Measurements from ENCODE around the gene WNT1. TPM values are rescaled to one million over a fixed set of nuclear protein-coding genes. Genes with fewer than 3 reads are reported as not detected.

WNT1 gene
- polyA plus RNA-seq, 3 donors = 0.33 TPM; not detected in 2

- WGBS (ENCODE audit: insufficient coverage) = 21% methylated on average over 14 of the region's 19 CpGs
- no peak overlapping the region for H3K27ac ChIP-seq (ENCODE audit: low read depth in 1 of 2, low read length in 2 of 2)
- no peak overlapping the region for H3K4me3 ChIP-seq (replicated peaks in 1 of 3; ENCODE audit: low read depth in 2 of 3, low read length in 3 of 3)
- H2AFZ ChIP-seq (ENCODE audit: insufficient read depth, low read depth, low read length, poor library complexity, severe bottlenecking) = no peak overlapping the region
- H4K20me1 ChIP-seq (ENCODE audit: insufficient read depth, low read length) = peaks cover 12% of the 10 kb centered on the region
- H3K9me3 ChIP-seq (replicated peaks in 1 of 2; ENCODE audit: control insufficient read depth in 1 of 2, insufficient read depth in 1 of 2, low read length in 2 of 2) = peaks cover 0 to 33% of the 10 kb centered on the region in 2 donors
- TF ChIP-seq, protein P1, sequence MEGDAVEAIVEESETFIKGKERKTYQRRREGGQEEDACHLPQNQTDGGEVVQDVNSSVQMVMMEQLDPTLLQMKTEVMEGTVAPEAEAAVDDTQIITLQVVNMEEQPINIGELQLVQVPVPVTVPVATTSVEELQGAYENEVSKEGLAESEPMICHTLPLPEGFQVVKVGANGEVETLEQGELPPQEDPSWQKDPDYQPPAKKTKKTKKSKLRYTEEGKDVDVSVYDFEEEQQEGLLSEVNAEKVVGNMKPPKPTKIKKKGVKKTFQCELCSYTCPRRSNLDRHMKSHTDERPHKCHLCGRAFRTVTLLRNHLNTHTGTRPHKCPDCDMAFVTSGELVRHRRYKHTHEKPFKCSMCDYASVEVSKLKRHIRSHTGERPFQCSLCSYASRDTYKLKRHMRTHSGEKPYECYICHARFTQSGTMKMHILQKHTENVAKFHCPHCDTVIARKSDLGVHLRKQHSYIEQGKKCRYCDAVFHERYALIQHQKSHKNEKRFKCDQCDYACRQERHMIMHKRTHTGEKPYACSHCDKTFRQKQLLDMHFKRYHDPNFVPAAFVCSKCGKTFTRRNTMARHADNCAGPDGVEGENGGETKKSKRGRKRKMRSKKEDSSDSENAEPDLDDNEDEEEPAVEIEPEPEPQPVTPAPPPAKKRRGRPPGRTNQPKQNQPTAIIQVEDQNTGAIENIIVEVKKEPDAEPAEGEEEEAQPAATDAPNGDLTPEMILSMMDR (IDR thresholded peaks at IDR 0.05) = peak; percentile 86
- DNase-seq = peak in 1 of 3 donors; percentile 54
- H3K79me2 ChIP-seq (ENCODE audit: insufficient read depth, low read length) = no peaks in the 10 kb centered on the region
- H3K36me3 ChIP-seq (replicated peaks in 1 of 2; ENCODE audit: control insufficient read depth in 1 of 2, insufficient read depth in 2 of 2, low read length in 2 of 2) = no peaks in the 10 kb centered on the region
- intact Hi-C loops (cut with micrococcal nuclease) = loop anchor here in 1 of 2 donors (10.0 kb wide), 1 partner anchor 119 kb away; the partner anchor contains the start of gene DDX23
- H3K4me2 ChIP-seq (replicated peaks; ENCODE audit: extremely low read depth, low read length, poor library complexity, severe bottlenecking) = peak overlapping the region; percentile 23
- peak overlapping the region in 1 of 2 donors; percentile 76 for H3K4me3 Mint-ChIP-seq
- H3K27me3 ChIP-seq (ENCODE audit: control insufficient read depth in 2 of 2, insufficient read depth in 2 of 2, low read length in 2 of 2) = peaks cover 61 to 96% of the 10 kb centered on the region in 2 donors
- peaks cover 0 to 26% (median 19%) of the 10 kb centered on the region in 7 donors for H3K9me3 Mint-ChIP-seq
- H3K4me1 ChIP-seq (ENCODE audit: control insufficient read depth in 1 of 2, insufficient read depth in 2 of 2, low read length in 2 of 2) = peaks cover 51 to 63% of the 10 kb centered on the region in 2 donors
- H3K27me3 Mint-ChIP-seq (ENCODE audit: low read depth in 3 of 3) = peaks cover 89 to 99% (median 91%) of the 10 kb centered on the region in 3 donors
- peaks cover 57% of the 10 kb centered on the region for H3K4me1 Mint-ChIP-seq
- H3K27ac Mint-ChIP-seq = peak overlapping the region in 4 of 7 donors; percentile 25 to 74 (median 58)
- H3K36me3 Mint-ChIP-seq = peaks cover 15 to 22% of the 10 kb centered on the region in 2 donors
- H3K9ac ChIP-seq (ENCODE audit: insufficient read depth, low read length, poor library complexity, severe bottlenecking) = no peak overlapping the region
Observed at GRCh38 chr12:48973941-48974673, 4.0 kb upstream of the WNT1 start.

DNA sequence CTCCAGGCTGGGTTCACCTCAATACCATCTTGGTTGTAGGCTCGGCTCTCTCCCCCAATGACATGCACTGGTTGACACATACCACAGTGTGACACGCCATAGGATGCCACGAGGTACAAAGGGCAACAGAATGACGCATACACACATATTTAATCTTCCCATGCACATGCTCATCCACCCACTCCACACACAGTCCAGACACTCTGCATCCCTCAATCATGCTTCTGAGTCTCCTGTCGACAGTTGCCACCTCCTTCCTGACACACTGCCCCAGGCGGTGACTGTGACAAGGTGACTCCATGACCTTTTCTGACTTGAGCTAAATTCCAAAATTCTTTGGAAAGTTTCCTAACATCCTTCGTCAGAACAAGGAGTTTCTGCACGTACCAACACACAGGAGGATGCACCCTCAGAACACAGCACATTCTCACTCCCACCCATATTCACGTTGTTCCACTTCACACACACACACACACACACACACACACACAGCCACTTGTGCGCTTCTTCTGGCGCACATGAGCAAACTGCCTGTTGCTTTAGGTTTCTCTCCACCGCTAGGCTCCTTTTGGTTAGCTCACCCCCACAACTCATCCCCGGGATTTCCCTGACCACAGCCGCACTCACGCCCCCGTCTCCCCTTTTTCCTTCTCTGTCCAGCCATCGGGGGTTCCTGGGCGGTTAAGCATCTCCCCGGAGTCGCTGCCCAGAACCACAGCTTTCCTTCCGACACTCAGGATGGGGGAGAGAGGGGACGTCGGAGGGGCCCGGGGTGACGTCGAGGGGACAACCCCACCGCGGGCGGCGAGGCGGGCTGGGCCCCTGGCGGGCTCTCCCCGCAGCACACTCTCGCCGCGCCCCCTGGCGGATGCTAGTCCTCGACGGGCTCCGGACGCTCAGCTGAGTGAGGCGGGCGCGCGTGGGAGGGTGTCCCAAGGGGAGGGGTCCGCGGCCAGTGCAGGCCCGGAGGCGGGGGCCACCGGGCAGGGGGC, 536 bp upstream of the WNT1 start:
- Mint-ChIP-seq H3K27me3 (ENCODE audit: low read depth in 3 of 3) (peaks cover 90 to 99% (median 95%) of the 10 kb centered on the region in 3 donors), H3K4me3 (peak overlapping the region; percentile 37 to 86), H3K4me1 (peaks cover 62% of the 10 kb centered on the region), H3K9me3 (peaks cover 2 to 42% (median 28%) of the 10 kb centered on the region in 7 donors), H3K36me3 (peaks cover 22 to 23% of the 10 kb centered on the region in 2 donors), H3K27ac (peak overlapping the region in 5 of 7 donors; percentile 47 to 83 (median 73))
- Histone ChIP-seq H3K4me3 (replicated peaks in 1 of 3; ENCODE audit: low read depth in 2 of 3, low read length in 3 of 3) (peak overlapping the region in 1 of 3 experiments; percentile 72), H3K79me2 (ENCODE audit: insufficient read depth, low read length) (no peaks in the 10 kb centered on the region), H3K9ac (ENCODE audit: insufficient read depth, low read length, poor library complexity, severe bottlenecking) (no peak overlapping the region), H4K20me1 (ENCODE audit: insufficient read depth, low read length) (peaks cover 5% of the 10 kb centered on the region), H3K36me3 (replicated peaks in 1 of 2; ENCODE audit: control insufficient read depth in 1 of 2, insufficient read depth in 2 of 2, low read length in 2 of 2) (no peaks in the 10 kb centered on the region), H3K9me3 (replicated peaks in 1 of 2; ENCODE audit: control insufficient read depth in 1 of 2, insufficient read depth in 1 of 2, low read length in 2 of 2) (peaks cover 0 to 41% of the 10 kb centered on the region in 2 donors), H3K4me1 (ENCODE audit: control insufficient read depth in 1 of 2, insufficient read depth in 2 of 2, low read length in 2 of 2) (peaks cover 56 to 59% of the 10 kb centered on the region in 2 donors), H2AFZ (ENCODE audit: insufficient read depth, low read depth, low read length, poor library complexity, severe bottlenecking) (peak overlapping the region; percentile 64), H3K27me3 (ENCODE audit: control insufficient read depth in 2 of 2, insufficient read depth in 2 of 2, low read length in 2 of 2) (peaks cover 67 to 96% of the 10 kb centered on the region in 2 donors), H3K4me2 (replicated peaks; ENCODE audit: extremely low read depth, low read length, poor library complexity, severe bottlenecking) (peak overlapping the region; percentile 83), H3K27ac (ENCODE audit: low read depth in 1 of 2, low read length in 2 of 2) (no peak overlapping the region)
- TF ChIP-seq, protein P1 (IDR thresholded peaks at IDR 0.05) = peak; percentile 99
- WGBS (ENCODE audit: insufficient coverage) = 8% methylated on average over 43 of the region's 50 CpGs
- peak in 2 of 3 donors; percentile 69 to 80 for DNase-seq
- intact Hi-C loops (cut with micrococcal nuclease) = loop anchor here in 1 of 2 donors (10.0 kb wide), 1 partner anchor 123 kb away; the partner anchor contains the start of gene DDX23
